ENCODE data around the gene UQCC5.

DNA sequence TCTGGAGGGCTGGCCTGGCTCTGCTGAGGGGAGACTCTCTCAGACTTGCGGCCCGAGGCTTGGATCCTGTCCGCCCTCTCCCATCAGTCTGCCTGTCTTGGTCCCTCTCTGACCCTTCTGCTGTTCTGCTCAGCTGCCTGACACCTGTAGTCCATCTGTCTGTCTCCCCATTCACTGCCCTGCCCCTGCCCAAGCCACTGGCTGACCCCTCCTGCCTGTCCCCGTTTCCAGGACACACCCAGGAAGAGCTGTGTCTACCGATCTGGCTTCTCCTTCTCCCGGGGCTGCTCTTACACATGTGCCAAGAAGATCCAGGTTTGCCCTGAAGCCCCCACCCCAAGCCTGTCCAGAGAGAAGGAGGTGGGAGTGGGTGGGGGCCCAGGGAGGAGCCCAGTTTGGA is 21.2 kb upstream of the UQCC5 start:
- TF ChIP-seq, protein P1, sequence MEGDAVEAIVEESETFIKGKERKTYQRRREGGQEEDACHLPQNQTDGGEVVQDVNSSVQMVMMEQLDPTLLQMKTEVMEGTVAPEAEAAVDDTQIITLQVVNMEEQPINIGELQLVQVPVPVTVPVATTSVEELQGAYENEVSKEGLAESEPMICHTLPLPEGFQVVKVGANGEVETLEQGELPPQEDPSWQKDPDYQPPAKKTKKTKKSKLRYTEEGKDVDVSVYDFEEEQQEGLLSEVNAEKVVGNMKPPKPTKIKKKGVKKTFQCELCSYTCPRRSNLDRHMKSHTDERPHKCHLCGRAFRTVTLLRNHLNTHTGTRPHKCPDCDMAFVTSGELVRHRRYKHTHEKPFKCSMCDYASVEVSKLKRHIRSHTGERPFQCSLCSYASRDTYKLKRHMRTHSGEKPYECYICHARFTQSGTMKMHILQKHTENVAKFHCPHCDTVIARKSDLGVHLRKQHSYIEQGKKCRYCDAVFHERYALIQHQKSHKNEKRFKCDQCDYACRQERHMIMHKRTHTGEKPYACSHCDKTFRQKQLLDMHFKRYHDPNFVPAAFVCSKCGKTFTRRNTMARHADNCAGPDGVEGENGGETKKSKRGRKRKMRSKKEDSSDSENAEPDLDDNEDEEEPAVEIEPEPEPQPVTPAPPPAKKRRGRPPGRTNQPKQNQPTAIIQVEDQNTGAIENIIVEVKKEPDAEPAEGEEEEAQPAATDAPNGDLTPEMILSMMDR (conservative IDR thresholded peaks at IDR 0.05; ENCODE audit: low read depth, low read length), result no peak
- no peak for TF ChIP-seq EZH2 (IDR thresholded peaks at IDR 0.05; ENCODE audit: borderline replicate concordance, low read depth, low read length, poor library complexity, severe bottlenecking)

Measured in A673 (cell line).